Caco-2 (cell line): ENCODE data around the gene TMEM190. TPM values are rescaled to one million over a fixed set of nuclear protein-coding genes. Genes with fewer than 3 reads are reported as not detected.

ENCODE experiments used
- BruUV-seq: library from RNA; stranded (reverse); fragments of 400-500 nt; replicated peaks from 2 replicates; lab custom pipeline; 2021; lab: Mats Ljungman, UMichigan
- CTCF ChIA-PET: fragments of 300-600 bp; sonication (Branson Sonifier 250); formaldehyde crosslinking; loops from one replicate; lab custom pipeline; 2022; ENCODE audit warnings: antibody characterized with exemption; lab: Charles Lee
- POLR2A ChIA-PET: fragments of 300-600 bp; sonication (Branson Sonifier 250); formaldehyde crosslinking; loops from one replicate; lab custom pipeline; 2022; ENCODE audit warnings: antibody characterized with exemption; lab: Charles Lee
- DNase-seq, 2 experiments: peaks; one replicate each; pipeline versions ENCODE4 v3.0.0 to v3.0.0-alpha.2; 2020 to 2022
- H3K27me3 ChIP-seq: replicated peaks from 2 replicates; pipeline ENCODE4 v1.6.0; 2011; ENCODE audit warnings: low read length; ENCODE audit not compliant: control insufficient read depth, insufficient read depth
- H3K36me3 ChIP-seq: 2 replicates; pipeline ENCODE4 v1.5.1; 2011; ENCODE audit warnings: low read length; ENCODE audit not compliant: control insufficient read depth, insufficient read depth
- H3K4me1 ChIP-seq: fragments of 250-450 bp; sonication (Bioruptor Pico); 2 replicates; pipeline ENCODE4 v1.5.1; 2020; ENCODE audit warnings: mild to moderate bottlenecking
- H3K4me3 ChIP-seq: 2 replicates; pipeline ENCODE4 v1.5.1; 2011; ENCODE audit warnings: low read depth, mild to moderate bottlenecking, control low read depth, low read length
- H3K9me3 ChIP-seq: fragments of 250-450 bp; sonication (Bioruptor Pico); 2 replicates; pipeline ENCODE4 v1.5.1; 2020; ENCODE audit warnings: mild to moderate bottlenecking, moderate library complexity
- H3K27ac Mint-ChIP-seq: one replicate; pipeline ENCODE4 v1.8.0; 2022; ENCODE audit warnings: mixed read lengths; ENCODE audit not compliant: unreplicated experiment
- H3K27me3 Mint-ChIP-seq: one replicate; pipeline ENCODE4 v1.8.0; 2022; ENCODE audit warnings: mixed read lengths; ENCODE audit not compliant: insufficient read depth, unreplicated experiment
- H3K36me3 Mint-ChIP-seq: one replicate; pipeline ENCODE4 v1.8.0; 2022; ENCODE audit warnings: mild to moderate bottlenecking, mixed read lengths; ENCODE audit not compliant: insufficient read depth, unreplicated experiment
- H3K4me1 Mint-ChIP-seq: one replicate; pipeline ENCODE4 v1.8.0; 2022; ENCODE audit warnings: low read depth, mixed read lengths; ENCODE audit not compliant: unreplicated experiment
- H3K4me3 Mint-ChIP-seq: one replicate; pipeline ENCODE4 v1.8.0; 2022; ENCODE audit warnings: mild to moderate bottlenecking, moderate library complexity, mixed read lengths; ENCODE audit not compliant: unreplicated experiment
- H3K9me3 Mint-ChIP-seq: one replicate; pipeline ENCODE4 v1.8.0; 2022; ENCODE audit warnings: mixed read lengths; ENCODE audit not compliant: unreplicated experiment
- intact Hi-C: fragments of 100-400 bp; cut with micrococcal nuclease; formaldehyde crosslinking; loops from one replicate; pipeline ENCODE4 v1.10.0; 2022; ENCODE audit not compliant: unreplicated experiment
- total RNA-seq: library from RNA; stranded (reverse); gene quantifications from 2 replicates; pipeline ENCODE4 v1.2.3, GENCODE V29; 2022
- TF ChIP-seq, protein P1 (sequence below), 2 experiments: fragments of 200-600 bp in 1 of 2; IDR thresholded peaks; 1 replicate in 1 of 2; 2 replicates in 1 of 2; pipeline versions ENCODE4 v1.5.1 to v1.8.0; 2011 to 2022; ENCODE audit warnings: antibody characterized with exemption in 1 of 2, control low read depth in 1 of 2, inconsistent platforms in 1 of 2, low read depth in 1 of 2, low read length in 1 of 2, mild to moderate bottlenecking in 1 of 2, moderate library complexity in 1 of 2; ENCODE audit not compliant: insufficient read depth in 1 of 2, severe bottlenecking in 1 of 2, unreplicated experiment in 1 of 2

TMEM190 gene
- total RNA-seq, 1 experiment from 2014 or later: not detected

DNA sequence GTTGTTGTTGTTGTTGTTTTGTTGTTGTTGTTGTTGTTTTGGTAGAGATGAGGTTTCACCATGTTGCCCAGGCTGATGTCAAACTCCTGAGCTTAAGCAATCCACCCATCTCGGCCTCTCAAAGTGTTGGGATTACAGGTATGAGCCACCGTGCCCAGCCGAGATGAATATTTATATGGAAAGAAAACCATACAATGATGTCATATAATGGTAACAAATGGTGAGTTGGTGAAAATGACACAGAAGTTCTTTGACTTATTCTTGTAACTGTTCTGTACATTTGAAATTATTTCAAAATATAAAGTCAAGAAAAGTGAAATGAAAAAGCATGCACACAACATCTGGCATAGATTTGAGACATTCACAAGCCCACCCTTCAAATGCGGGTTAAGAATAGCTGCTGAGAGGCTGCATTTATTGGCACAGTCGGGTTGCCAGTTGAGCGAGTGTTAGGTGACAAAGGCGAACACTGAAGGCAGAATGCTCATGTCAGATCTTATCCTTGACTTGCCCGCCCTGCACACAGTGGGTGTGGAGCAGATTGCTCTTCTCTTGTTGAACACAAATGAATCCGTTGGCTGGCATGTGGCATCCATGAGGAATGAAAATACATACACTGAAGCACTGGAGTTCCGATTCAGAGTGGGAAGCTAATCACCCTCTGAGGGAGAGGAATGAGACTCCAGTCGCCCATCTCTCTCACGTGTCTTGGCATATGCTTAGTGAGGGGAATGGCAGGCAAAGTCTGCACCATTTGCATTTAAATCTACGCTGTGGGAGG, 46.8 kb downstream of the TMEM190 start:
- TF ChIP-seq, protein P1, sequence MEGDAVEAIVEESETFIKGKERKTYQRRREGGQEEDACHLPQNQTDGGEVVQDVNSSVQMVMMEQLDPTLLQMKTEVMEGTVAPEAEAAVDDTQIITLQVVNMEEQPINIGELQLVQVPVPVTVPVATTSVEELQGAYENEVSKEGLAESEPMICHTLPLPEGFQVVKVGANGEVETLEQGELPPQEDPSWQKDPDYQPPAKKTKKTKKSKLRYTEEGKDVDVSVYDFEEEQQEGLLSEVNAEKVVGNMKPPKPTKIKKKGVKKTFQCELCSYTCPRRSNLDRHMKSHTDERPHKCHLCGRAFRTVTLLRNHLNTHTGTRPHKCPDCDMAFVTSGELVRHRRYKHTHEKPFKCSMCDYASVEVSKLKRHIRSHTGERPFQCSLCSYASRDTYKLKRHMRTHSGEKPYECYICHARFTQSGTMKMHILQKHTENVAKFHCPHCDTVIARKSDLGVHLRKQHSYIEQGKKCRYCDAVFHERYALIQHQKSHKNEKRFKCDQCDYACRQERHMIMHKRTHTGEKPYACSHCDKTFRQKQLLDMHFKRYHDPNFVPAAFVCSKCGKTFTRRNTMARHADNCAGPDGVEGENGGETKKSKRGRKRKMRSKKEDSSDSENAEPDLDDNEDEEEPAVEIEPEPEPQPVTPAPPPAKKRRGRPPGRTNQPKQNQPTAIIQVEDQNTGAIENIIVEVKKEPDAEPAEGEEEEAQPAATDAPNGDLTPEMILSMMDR (IDR thresholded peaks at IDR 0.05; ENCODE audit: insufficient read depth in 1 of 2, low read depth in 1 of 2, low read length in 1 of 2, severe bottlenecking in 1 of 2, unreplicated experiment in 1 of 2): no peak
- no peak overlapping the region for H3K4me3 Mint-ChIP-seq
- POLR2A ChIA-PET: no interaction called here

DNA sequence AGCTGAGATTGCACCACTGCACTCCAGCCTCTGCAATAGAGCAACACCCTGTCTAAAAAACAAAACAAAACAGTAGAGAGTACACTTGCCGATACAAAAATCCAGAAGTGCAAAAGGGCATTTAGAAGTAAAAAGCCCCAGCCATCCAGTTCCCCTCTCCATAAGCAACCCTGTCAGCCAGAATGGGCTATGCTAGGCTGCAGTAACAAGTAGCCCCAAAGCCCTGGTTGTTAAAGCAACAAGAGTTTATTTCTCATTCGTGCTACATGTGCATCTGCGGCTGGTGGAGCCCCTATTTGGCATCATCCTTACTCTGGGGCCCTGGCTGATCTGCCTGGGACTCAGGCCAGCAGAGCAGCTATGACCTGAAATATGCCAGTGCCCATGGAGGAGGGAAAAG, 47.9 kb downstream of the TMEM190 start:
- no peak overlapping the region for H3K4me3 Mint-ChIP-seq
- peaks cover 4% of the 10 kb centered on the region; the same call in 1 of the 2 replicates for H3K9me3 ChIP-seq
- no peak for DNase-seq
- H3K4me1 Mint-ChIP-seq: no peaks in the 10 kb centered on the region
- H3K27ac Mint-ChIP-seq: no peak overlapping the region
- TF ChIP-seq, protein P1 (IDR thresholded peaks at IDR 0.05; ENCODE audit: insufficient read depth in 1 of 2, low read depth in 1 of 2, low read length in 1 of 2, severe bottlenecking in 1 of 2, unreplicated experiment in 1 of 2): no peak
- CTCF ChIA-PET: interaction anchor here (0.5 kb wide), 1 partner anchor 26 kb away, joined by 8 read pairs; no protein-coding TSS in a partner anchor
- no peaks in the 10 kb centered on the region for H3K36me3 Mint-ChIP-seq
- no peaks in the 10 kb centered on the region for H3K27me3 ChIP-seq
- intact Hi-C loops: no loop called here
- POLR2A ChIA-PET: no interaction called here
- H3K4me1 ChIP-seq: no peaks in the 10 kb centered on the region
- no TSS peak for BruUV-seq
- H3K36me3 ChIP-seq: no peaks in the 10 kb centered on the region
- no peaks in the 10 kb centered on the region for H3K9me3 Mint-ChIP-seq
- H3K4me3 ChIP-seq: no peak overlapping the region
- peaks cover 8% of the 10 kb centered on the region for H3K27me3 Mint-ChIP-seq

More for the DNA sequence above, 46.8 kb downstream of the TMEM190 start:
- BruUV-seq: no TSS peak
- no peaks in the 10 kb centered on the region for H3K36me3 Mint-ChIP-seq
- Histone ChIP-seq H3K4me3 (no peak overlapping the region), H3K36me3 (no peaks in the 10 kb centered on the region), H3K27me3 (no peaks in the 10 kb centered on the region), H3K4me1 (no peaks in the 10 kb centered on the region), H3K9me3 (peaks cover 4% of the 10 kb centered on the region; the same call in 1 of the 2 replicates)
- no peaks in the 10 kb centered on the region for H3K4me1 Mint-ChIP-seq
- no peaks in the 10 kb centered on the region for H3K9me3 Mint-ChIP-seq
- no peak overlapping the region for H3K27ac Mint-ChIP-seq
- CTCF ChIA-PET: no interaction called here
- peaks cover 5% of the 10 kb centered on the region for H3K27me3 Mint-ChIP-seq
- intact Hi-C loops: no loop called here
- no peak for DNase-seq

DNA sequence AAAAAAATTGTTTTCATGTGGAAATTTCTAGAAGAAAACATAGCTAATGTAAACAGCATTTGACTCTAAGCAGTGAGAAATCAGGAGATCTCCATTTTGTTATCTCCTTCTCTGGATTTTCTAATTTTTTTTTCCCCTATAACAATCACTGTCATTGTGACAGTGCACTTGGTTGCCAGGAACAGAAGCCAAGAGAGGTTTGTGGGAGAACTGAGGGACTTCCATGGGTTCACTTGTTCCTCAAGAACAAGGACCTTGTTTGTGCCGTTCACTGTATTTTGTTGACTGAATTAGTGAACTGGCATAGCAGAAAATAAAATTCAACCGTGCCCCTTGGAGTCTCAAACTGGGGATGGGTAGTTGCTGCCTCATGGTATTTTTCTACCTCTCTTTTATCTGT, 49.4 kb downstream of the TMEM190 start:
- intact Hi-C loops: no loop called here
- ChIA-PET POLR2A (no interaction called here), CTCF (interaction anchor here (0.5 kb wide), 1 partner anchor 9 kb away, joined by 4 read pairs; no protein-coding TSS in a partner anchor)
- no peaks in the 10 kb centered on the region for H3K36me3 Mint-ChIP-seq
- H3K4me1 Mint-ChIP-seq: no peaks in the 10 kb centered on the region
- no peaks in the 10 kb centered on the region for H3K9me3 Mint-ChIP-seq
- Histone ChIP-seq H3K36me3 (no peaks in the 10 kb centered on the region), H3K4me1 (no peaks in the 10 kb centered on the region), H3K27me3 (no peaks in the 10 kb centered on the region), H3K4me3 (no peak overlapping the region), H3K9me3 (no peaks in the 10 kb centered on the region)
- peaks cover 8% of the 10 kb centered on the region for H3K27me3 Mint-ChIP-seq
- no peak for DNase-seq
- H3K27ac Mint-ChIP-seq: no peak overlapping the region
- BruUV-seq: no TSS peak
- no peak overlapping the region for H3K4me3 Mint-ChIP-seq
- TF ChIP-seq, protein P1 (IDR thresholded peaks at IDR 0.05; ENCODE audit: insufficient read depth in 1 of 2, low read depth in 1 of 2, low read length in 1 of 2, severe bottlenecking in 1 of 2, unreplicated experiment in 1 of 2): no peak

Other genes with a start within 250 kb of the TMEM190 start
- 11.8 and 18.0 TPM in 2 replicates for gene TNNT1, start 227.6 kb upstream of the TMEM190 start, total RNA-seq
- 2.9 and 4.2 TPM in 2 replicates for gene TNNI3, start 219.1 kb upstream of the TMEM190 start, total RNA-seq
- gene DNAAF3, start 210.2 kb upstream of the TMEM190 start, total RNA-seq: 0.45 and 0.91 TPM in 2 replicates
- not detected in 2 replicates for gene SYT5, start 196.5 kb upstream of the TMEM190 start, total RNA-seq
- 2.3 and 2.7 TPM in 2 replicates for gene PTPRH, start 167.3 kb upstream of the TMEM190 start, total RNA-seq
- gene TMEM86B, start 148.1 kb upstream of the TMEM190 start, total RNA-seq: 18.0 and 21.2 TPM in 2 replicates
- 113 and 118 TPM in 2 replicates for gene PPP6R1, start 117.8 kb upstream of the TMEM190 start, total RNA-seq
- gene HSPBP1, start 96.7 kb upstream of the TMEM190 start, total RNA-seq: 69.6 and 71.4 TPM in 2 replicates
- gene BRSK1, start 92.8 kb upstream of the TMEM190 start, total RNA-seq: 24.6 and 28.6 TPM in 2 replicates
- 1.6 and 3.4 TPM in 2 replicates for gene TMEM150B, start 51.5 kb upstream of the TMEM190 start, total RNA-seq
- gene KMT5C, start 37.0 kb upstream of the TMEM190 start, total RNA-seq: 25.8 and 26.3 TPM in 2 replicates
- 0.27 and 0.35 TPM in 2 replicates for gene COX6B2, start 22.1 kb upstream of the TMEM190 start, total RNA-seq
- gene GARIN5B, start 13.6 kb upstream of the TMEM190 start, total RNA-seq: not detected in 2 replicates
- 0.70 and 1.1 TPM in 2 replicates for gene IL11, start 6.4 kb upstream of the TMEM190 start, total RNA-seq
- 18.1 and 22.7 TPM in 2 replicates for gene TMEM238, start 7.5 kb downstream of the TMEM190 start, total RNA-seq
- 2,048 and 2,146 TPM in 2 replicates for gene RPL28, start 9.1 kb downstream of the TMEM190 start, total RNA-seq
- 279 and 293 TPM in 2 replicates for gene UBE2S, start 31.0 kb downstream of the TMEM190 start, total RNA-seq
- not detected in 2 replicates for gene SHISA7, start 66.5 kb downstream of the TMEM190 start, total RNA-seq
- gene ISOC2, start 84.8 kb downstream of the TMEM190 start, total RNA-seq: 40.6 and 49.6 TPM in 2 replicates
- gene C19orf85, start 87.9 kb downstream of the TMEM190 start, total RNA-seq: not detected in 2 replicates
- gene ZNF628, start 99.8 kb downstream of the TMEM190 start, total RNA-seq: 12.3 and 13.9 TPM in 2 replicates
- 40.9 and 45.2 TPM in 2 replicates for gene NAT14, start 108.4 kb downstream of the TMEM190 start, total RNA-seq
- gene SSC5D, start 111.6 kb downstream of the TMEM190 start, total RNA-seq: 0.58 and 0.86 TPM in 2 replicates
- not detected in 2 replicates for gene SBK2, start 160.3 kb downstream of the TMEM190 start, total RNA-seq
- gene SBK3, start 168.7 kb downstream of the TMEM190 start, total RNA-seq: 2.3 and 2.4 TPM in 2 replicates
- gene ZNF579, start 204.0 kb downstream of the TMEM190 start, total RNA-seq: 26.5 and 30.4 TPM in 2 replicates
- 27.2 and 27.7 TPM in 2 replicates for gene FIZ1, start 222.7 kb downstream of the TMEM190 start, total RNA-seq
- gene ZNF524, start 223.5 kb downstream of the TMEM190 start, total RNA-seq: 10.8 and 11.1 TPM in 2 replicates
- gene ZNF865, start 228.8 kb downstream of the TMEM190 start, total RNA-seq: 13.2 and 14.5 TPM in 2 replicates
- gene ZNF784, start 247.7 kb downstream of the TMEM190 start, total RNA-seq: 8.5 and 10.2 TPM in 2 replicates